CD14-positive monocyte (primary cell): ENCODE measurements around the gene PCBP3. TPM values are rescaled to one million over a fixed set of nuclear protein-coding genes. Genes with fewer than 3 reads are reported as not detected.

Source experiments
- DNase-seq, 3 donors: peaks; one replicate each; pipeline ENCODE4 v3.0.0-alpha.2; 2011 to 2022
- H2AFZ ChIP-seq: 2 replicates; pipeline ENCODE4 v1.6.0; 2012; ENCODE audit warnings: mild to moderate bottlenecking, low read depth, low read length, inconsistent platforms; ENCODE audit not compliant: insufficient read depth, poor library complexity, severe bottlenecking
- H3K27ac ChIP-seq, 2 donors: 1 replicate in 1 of 2; 2 replicates in 1 of 2; pipeline ENCODE4 v1.5.1; 2012 to 2013; ENCODE audit warnings: low read length in 2 of 2, control low read depth in 1 of 2, inconsistent platforms in 1 of 2, low read depth in 1 of 2, mild to moderate bottlenecking in 1 of 2
- H3K27me3 ChIP-seq, 2 donors: one replicate each; pipeline versions ENCODE4 v1.6.0 to v1.6.1; 2011 to 2013; ENCODE audit warnings: low read length in 2 of 2; ENCODE audit not compliant: control insufficient read depth in 2 of 2, insufficient read depth in 2 of 2
- H3K36me3 ChIP-seq, 2 donors: replicated peaks in 1 of 2; 1 replicate in 1 of 2; 2 replicates in 1 of 2; pipeline versions ENCODE4 v1.5.1 to v1.6.1; 2012 to 2013; ENCODE audit warnings: low read length in 2 of 2, control low read depth in 1 of 2, inconsistent platforms in 1 of 2, mild to moderate bottlenecking in 1 of 2; ENCODE audit not compliant: insufficient read depth in 2 of 2, control insufficient read depth in 1 of 2
- H3K4me1 ChIP-seq, 2 donors: 1 replicate in 1 of 2; 2 replicates in 1 of 2; pipeline versions ENCODE4 v1.5.1 to v1.6.1; 2012 to 2013; ENCODE audit warnings: low read length in 2 of 2, control low read depth in 1 of 2, inconsistent platforms in 1 of 2, mild to moderate bottlenecking in 1 of 2, moderate library complexity in 1 of 2; ENCODE audit not compliant: insufficient read depth in 2 of 2, control insufficient read depth in 1 of 2
- H3K4me2 ChIP-seq: replicated peaks from 2 replicates; pipeline ENCODE3; 2012; ENCODE audit warnings: low read length, moderate library complexity, mild to moderate bottlenecking; ENCODE audit not compliant: poor library complexity, severe bottlenecking; ENCODE audit errors: extremely low read depth
- H3K4me3 ChIP-seq, 3 experiments: fragments of 200-600 bp in 1 of 3; sonication (generic) in 1 of 3; replicated peaks in 1 of 3; 1 replicate in 2 of 3; 2 replicates in 1 of 3; pipeline ENCODE4 v1.5.1; 2011 to 2013; ENCODE audit warnings: low read length in 3 of 3, mild to moderate bottlenecking in 3 of 3, control low read depth in 2 of 3, low read depth in 2 of 3, inconsistent platforms in 1 of 3, moderate library complexity in 1 of 3
- H3K79me2 ChIP-seq: 2 replicates; pipeline ENCODE4 v1.6.0; 2012; ENCODE audit warnings: mild to moderate bottlenecking, control low read depth, inconsistent platforms, low read length, moderate library complexity; ENCODE audit not compliant: insufficient read depth
- H3K9ac ChIP-seq: 2 replicates; pipeline ENCODE4 v1.6.0; 2017; ENCODE audit warnings: low read length, mild to moderate bottlenecking; ENCODE audit not compliant: insufficient read depth, poor library complexity, severe bottlenecking
- H3K9me3 ChIP-seq, 2 donors: replicated peaks in 1 of 2; 1 replicate in 1 of 2; 2 replicates in 1 of 2; pipeline versions ENCODE4 v1.5.1 to v1.6.1; 2012 to 2013; ENCODE audit warnings: low read length in 2 of 2, control low read depth in 1 of 2; ENCODE audit not compliant: control insufficient read depth in 1 of 2, insufficient read depth in 1 of 2
- H4K20me1 ChIP-seq: 2 replicates; pipeline ENCODE4 v1.6.0; 2012; ENCODE audit warnings: mild to moderate bottlenecking, low read length, control low read depth, moderate library complexity; ENCODE audit not compliant: insufficient read depth
- H3K27ac Mint-ChIP-seq, 7 donors: one replicate each; pipeline ENCODE4 v1.8.0; 2020; ENCODE audit warnings: mild to moderate bottlenecking in 7 of 7, mixed read lengths in 7 of 7, moderate library complexity in 6 of 7, inconsistent platforms in 2 of 7
- H3K27me3 Mint-ChIP-seq, 3 donors: one replicate each; pipeline ENCODE4 v1.8.0; 2021 to 2022; ENCODE audit warnings: low read depth in 3 of 3, mild to moderate bottlenecking in 3 of 3, mixed read lengths in 3 of 3, moderate library complexity in 3 of 3, inconsistent platforms in 1 of 3
- H3K36me3 Mint-ChIP-seq, 2 donors: one replicate each; pipeline ENCODE4 v1.8.0; 2020; ENCODE audit warnings: mixed read lengths in 2 of 2, inconsistent platforms in 1 of 2, mild to moderate bottlenecking in 1 of 2
- H3K4me1 Mint-ChIP-seq: one replicate; pipeline ENCODE4 v1.8.0; 2020; ENCODE audit warnings: mild to moderate bottlenecking, mixed read lengths
- H3K4me3 Mint-ChIP-seq, 2 donors: one replicate each; pipeline ENCODE4 v1.8.0; 2020; ENCODE audit warnings: mild to moderate bottlenecking in 2 of 2, mixed read lengths in 2 of 2, moderate library complexity in 1 of 2
- H3K9me3 Mint-ChIP-seq, 7 donors: one replicate each; pipeline ENCODE4 v1.8.0; 2020 to 2022; ENCODE audit warnings: mixed read lengths in 7 of 7, mild to moderate bottlenecking in 6 of 7, moderate library complexity in 6 of 7, inconsistent platforms in 2 of 7
- CTCF ChIP-seq: fragments of 200-600 bp; IDR thresholded peaks from one replicate; pipeline ENCODE4 v1.8.0; 2022; ENCODE audit warnings: antibody characterized with exemption, mild to moderate bottlenecking
- WGBS: methylation state at CpG from one replicate; pipeline ENCODE4 v1.1.5; 2013; ENCODE audit warnings: missing lambda C conversion rate; ENCODE audit not compliant: insufficient coverage; 5-methylcytosine and 5-hydroxymethylcytosine counted together
- intact Hi-C, 2 donors: fragments of 100-400 bp; cut with micrococcal nuclease; formaldehyde crosslinking; loops; one replicate each; pipeline versions ENCODE4 v1.15.0 to v1.15.1; 2023
- polyA plus RNA-seq, 3 donors: library from polyadenylated mRNA; depleted of rRNA in 1 of 3; unstranded in 2 of 3; stranded (reverse) in 1 of 3; fragments of 300-500 nt in 2 of 3; fragments of >200 nt in 1 of 3; fragmentation: Illumina TruSeq in 2 of 3; gene quantifications; 1 replicate in 2 of 3; 2 replicates in 1 of 3; pipeline ENCODE4 v1.2.3, GENCODE V29; 2012 to 2021

PCBP3 gene
- polyA plus RNA-seq, 3 donors, result 0.34 to 0.49 TPM; not detected in 1

GRCh38 chr21:45680215-45680614 lies 36.7 kb downstream of the PCBP3 start:
- Histone ChIP-seq H2AFZ (no peak overlapping the region), H3K4me3 (no peak overlapping the region), H4K20me1 (no peaks in the 10 kb centered on the region), H3K27ac (no peak overlapping the region), H3K79me2 (no peaks in the 10 kb centered on the region), H3K9me3 (no peaks in the 10 kb centered on the region), H3K36me3 (no peaks in the 10 kb centered on the region), H3K27me3 (no peaks in the 10 kb centered on the region), H3K4me2 (no peak overlapping the region), H3K9ac (no peak overlapping the region), H3K4me1 (no peaks in the 10 kb centered on the region)
- DNase-seq, result no peak
- TF ChIP-seq CTCF, result no peak
- no CpG with 5 or more reads among the region's 1 CpG for WGBS
- Mint-ChIP-seq H3K27ac (no peak overlapping the region), H3K4me3 (no peak overlapping the region), H3K4me1 (no peaks in the 10 kb centered on the region), H3K36me3 (no peaks in the 10 kb centered on the region), H3K27me3 (peaks cover 0 to 1% (median 0%) of the 10 kb centered on the region in 3 donors), H3K9me3 (peaks cover 0 to 12% (median 5%) of the 10 kb centered on the region in 7 donors)
- intact Hi-C loops, result no loop called here

- DNase-seq, result no peak
- no peak overlapping the region for H3K27ac ChIP-seq
- H2AFZ ChIP-seq, result no peak overlapping the region
- H3K4me3 ChIP-seq, result no peak overlapping the region
- Mint-ChIP-seq H3K27ac (no peak overlapping the region), H3K4me3 (no peak overlapping the region), H3K9me3 (peaks cover 0 to 21% (median 15%) of the 10 kb centered on the region in 7 donors), H3K36me3 (no peaks in the 10 kb centered on the region), H3K4me1 (no peaks in the 10 kb centered on the region), H3K27me3 (peaks cover 0 to 1% (median 0%) of the 10 kb centered on the region in 3 donors)
- WGBS, result no CpG with 5 or more reads among the region's 2 CpGs
- no peaks in the 10 kb centered on the region for H3K36me3 ChIP-seq
- no peak for TF ChIP-seq CTCF
- intact Hi-C loops, result no loop called here
- H3K27me3 ChIP-seq, result no peaks in the 10 kb centered on the region
- H3K9ac ChIP-seq, result no peak overlapping the region
- no peaks in the 10 kb centered on the region for H3K4me1 ChIP-seq
- no peaks in the 10 kb centered on the region for H4K20me1 ChIP-seq
- H3K9me3 ChIP-seq, result peaks cover 6 to 13% of the 10 kb centered on the region in 2 donors
- no peaks in the 10 kb centered on the region for H3K79me2 ChIP-seq
- H3K4me2 ChIP-seq, result no peak overlapping the region
Observed at GRCh38 chr21:45695086-45695485, 51.6 kb downstream of the PCBP3 start.
